HG03521 (cell line): ENCODE data around the gene CYSTM1.
A peak's percentile ranks its signal among the peaks of the same experiment; 100 is the strongest.

ENCODE experiments used
- ATAC-seq: cut with Tn5 transposase; IDR thresholded peaks from one replicate; pipeline ENCODE4 v1.9.1; 2021; ENCODE audit warnings: mild to moderate bottlenecking, moderate library complexity; ENCODE audit not compliant: unreplicated experiment

CYSTM1 gene

GRCh38 chr5:140232731-140233130 lies 57.7 kb downstream of the CYSTM1 start:
- no peak for ATAC-seq

- no peak for ATAC-seq
These were observed 59.5 kb downstream of the CYSTM1 start for GRCh38 chr5:140234377-140234989.

GRCh38 chr5:140235791-140236551 lies 61.0 kb downstream of the CYSTM1 start:
- ATAC-seq: no peak

- no peak for ATAC-seq
These were observed 62.1 kb downstream of the CYSTM1 start for GRCh38 chr5:140236891-140237598.

GRCh38 chr5:140238756-140239155 lies 63.8 kb downstream of the CYSTM1 start:
- no peak for ATAC-seq

GRCh38 chr5:140239461-140239860 lies 64.5 kb downstream of the CYSTM1 start:
- no peak for ATAC-seq

- no peak for ATAC-seq
These were observed 65.1 kb downstream of the CYSTM1 start for GRCh38 chr5:140239939-140240700.

- no peak for ATAC-seq
These were observed 66.2 kb downstream of the CYSTM1 start for GRCh38 chr5:140240987-140241706.

- ATAC-seq: no peak
These were observed 67.1 kb downstream of the CYSTM1 start for GRCh38 chr5:140242099-140242498.

GRCh38 chr5:140242890-140243585 lies 68.0 kb downstream of the CYSTM1 start:
- ATAC-seq: no peak

- ATAC-seq: no peak
These were observed 68.8 kb downstream of the CYSTM1 start for GRCh38 chr5:140243706-140244250.

GRCh38 chr5:140244525-140245025 lies 69.6 kb downstream of the CYSTM1 start:
- no peak for ATAC-seq

- ATAC-seq: no peak
These were observed 70.4 kb downstream of the CYSTM1 start for GRCh38 chr5:140245341-140245740.

- no peak for ATAC-seq
These were observed 70.9 kb downstream of the CYSTM1 start for GRCh38 chr5:140245926-140246325.

GRCh38 chr5:140246378-140247122 lies 71.6 kb downstream of the CYSTM1 start:
- ATAC-seq: no peak

GRCh38 chr5:140248414-140248813 lies 73.4 kb downstream of the CYSTM1 start:
- no peak for ATAC-seq

- ATAC-seq: no peak
These were observed 74.5 kb downstream of the CYSTM1 start for GRCh38 chr5:140249536-140249935.

GRCh38 chr5:140250386-140250785 lies 75.4 kb downstream of the CYSTM1 start:
- no peak for ATAC-seq

- peak; percentile 51 for ATAC-seq
These were observed 76.6 kb downstream of the CYSTM1 start for GRCh38 chr5:140251527-140251973.
